Ureter (tissue), 1 donor: ENCODE data around the gene TYK2. TPM values are rescaled to one million over a fixed set of nuclear protein-coding genes. Genes with fewer than 3 reads are reported as not detected.

Experiments
- DNase-seq: peaks from one replicate; pipeline ENCODE4 v3.0.0-alpha.2; 2020; ENCODE audit warnings: low spot score
- total RNA-seq: library from RNA; stranded (reverse); gene quantifications from one replicate; pipeline ENCODE4 v1.2.4, GENCODE V29; 2023
- donor health status: DM: yes; HTN: yes; CAD: no.

The TYK2 gene
- total RNA-seq, 1 donor from 2014 or later: 142 TPM

- DNase-seq: peak; percentile 95
Measured at GRCh38 chr19:10334588-10335351, 45.6 kb downstream of the TYK2 start.

GRCh38 chr19:10333758-10334587 lies 46.4 kb downstream of the TYK2 start:
- no peak for DNase-seq

DNA sequence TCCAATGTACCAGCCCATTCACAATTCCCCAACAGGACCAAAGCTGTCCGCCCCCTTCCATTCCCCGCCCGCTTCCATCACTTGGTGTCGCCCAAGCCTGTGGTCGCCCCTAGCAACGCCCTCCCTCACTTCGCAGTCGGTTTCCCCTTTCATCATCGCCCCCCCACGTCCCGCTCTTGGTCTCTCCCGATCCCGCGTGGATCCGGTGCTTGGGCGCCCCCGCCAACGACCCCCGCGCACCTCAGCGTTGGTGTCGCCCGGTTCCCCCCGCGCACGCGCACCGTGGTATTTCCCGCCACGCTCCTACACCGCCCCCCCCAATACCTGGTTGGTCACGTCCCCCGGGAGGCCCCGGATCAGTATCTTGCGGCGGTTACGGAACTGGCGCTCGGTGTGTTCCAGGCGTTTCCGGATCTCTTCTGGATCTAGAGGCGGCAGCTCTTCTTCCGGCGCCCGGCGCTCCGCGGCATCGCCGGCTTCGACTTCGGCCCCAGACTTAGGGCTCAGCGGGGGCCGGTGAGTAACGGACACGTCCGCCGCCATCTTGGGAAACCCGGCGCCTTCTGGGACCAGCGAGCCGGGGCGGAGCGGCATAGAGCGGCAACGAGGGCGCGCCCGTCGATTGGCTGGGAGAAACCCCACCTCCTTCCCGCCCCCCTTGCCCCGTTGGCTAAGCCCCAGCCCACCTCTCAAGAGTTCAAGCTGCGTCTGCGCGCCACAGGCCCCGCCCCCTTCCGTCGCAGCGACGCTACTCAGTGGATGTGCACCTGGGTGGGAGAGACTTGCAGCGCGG lies 47.2 kb downstream of the TYK2 start, which contains the start of gene RAVER1:
TSS of gene RAVER1 (minus strand) at position 565 of the 793 bp plus-strand sequence. CDS start at position 543, 22 bp downstream.
- DNase-seq: peak; percentile 98

DNA sequence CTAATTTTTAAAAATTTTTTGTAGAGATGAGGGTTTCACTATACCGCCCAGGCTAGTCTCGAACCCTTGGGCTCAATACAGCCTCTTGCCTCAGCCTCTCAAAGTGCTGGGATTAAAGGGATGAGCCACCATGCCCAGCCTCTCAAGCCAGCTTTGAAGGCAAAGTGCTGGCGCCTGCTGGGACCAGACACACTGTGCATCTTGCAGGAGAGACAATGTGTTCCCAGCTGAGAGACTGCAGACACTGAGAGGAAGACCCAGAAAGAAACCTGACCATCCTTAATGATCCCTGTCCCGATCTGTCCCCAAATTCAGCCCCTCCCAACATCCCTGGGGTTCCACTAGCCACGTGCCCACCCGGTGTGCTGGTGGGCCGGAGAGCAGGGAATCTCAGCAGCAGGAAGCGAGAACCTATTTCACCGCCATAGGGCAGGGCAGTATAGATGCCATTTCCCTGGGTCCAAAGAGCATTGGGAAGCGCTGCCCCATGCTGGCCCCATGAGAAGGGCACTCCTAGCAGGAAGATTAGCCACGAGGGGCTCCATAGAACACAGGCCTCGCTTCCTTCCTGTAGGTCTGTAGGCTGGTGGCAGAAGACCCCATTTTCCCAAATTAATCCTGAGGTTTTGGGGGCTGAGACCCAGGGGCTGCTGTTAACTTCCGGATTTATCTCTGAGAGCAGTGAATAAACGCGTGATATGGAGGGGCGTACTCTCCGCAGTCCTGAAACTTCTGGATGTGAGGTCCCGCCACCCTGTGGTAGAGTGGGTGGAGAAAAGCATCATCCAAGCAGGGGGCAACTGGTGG lies 48.0 kb downstream of the TYK2 start:
- no peak for DNase-seq

GRCh38 chr19:10329555-10329954 lies 50.8 kb downstream of the TYK2 start:
- no peak for DNase-seq

- no peak for DNase-seq
Measured at GRCh38 chr19:10328558-10329429, 51.6 kb downstream of the TYK2 start.

DNA sequence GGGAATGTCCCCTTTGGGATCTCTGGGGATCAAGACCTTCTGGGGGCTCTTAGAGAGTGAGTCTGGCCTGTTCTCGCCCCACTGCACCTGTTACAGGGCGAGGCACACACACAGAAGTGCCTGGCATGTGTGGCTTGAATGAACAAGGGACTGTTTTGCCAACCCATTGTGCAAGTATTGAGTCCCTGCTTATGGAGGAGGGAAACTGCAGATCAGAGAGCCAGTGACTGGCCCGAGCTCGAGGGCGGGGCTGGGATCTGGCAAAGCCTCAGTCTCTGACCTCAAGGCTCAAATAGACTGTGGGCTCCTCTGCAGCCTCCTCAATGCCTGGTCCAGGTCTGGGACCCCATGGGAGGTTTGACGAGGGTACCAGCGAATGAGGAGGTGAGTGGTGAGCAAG lies 52.6 kb downstream of the TYK2 start:
- no peak for DNase-seq

DNA sequence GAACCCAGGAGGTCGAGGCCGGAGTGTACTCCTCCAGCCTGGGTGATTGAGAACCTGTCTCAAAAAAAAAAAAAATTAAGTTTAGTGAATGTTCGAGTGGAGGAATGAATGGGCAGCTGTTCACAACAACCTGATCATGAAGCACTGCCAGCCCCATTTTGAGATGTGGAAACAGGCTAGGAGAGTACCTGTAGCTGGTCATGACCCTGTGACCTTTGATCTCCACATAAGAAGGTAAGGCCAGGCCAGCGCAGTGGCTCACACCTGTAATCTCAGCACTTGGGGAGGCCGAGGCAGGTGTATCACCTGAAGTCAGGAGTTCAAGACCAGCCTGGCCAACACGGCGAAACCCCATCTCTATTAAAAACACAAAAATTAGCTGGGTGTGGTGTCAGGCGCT lies 54.6 kb downstream of the TYK2 start:
- no peak for DNase-seq

- DNase-seq: no peak
Measured at GRCh38 chr19:10321874-10322835, 58.2 kb downstream of the TYK2 start.

DNA sequence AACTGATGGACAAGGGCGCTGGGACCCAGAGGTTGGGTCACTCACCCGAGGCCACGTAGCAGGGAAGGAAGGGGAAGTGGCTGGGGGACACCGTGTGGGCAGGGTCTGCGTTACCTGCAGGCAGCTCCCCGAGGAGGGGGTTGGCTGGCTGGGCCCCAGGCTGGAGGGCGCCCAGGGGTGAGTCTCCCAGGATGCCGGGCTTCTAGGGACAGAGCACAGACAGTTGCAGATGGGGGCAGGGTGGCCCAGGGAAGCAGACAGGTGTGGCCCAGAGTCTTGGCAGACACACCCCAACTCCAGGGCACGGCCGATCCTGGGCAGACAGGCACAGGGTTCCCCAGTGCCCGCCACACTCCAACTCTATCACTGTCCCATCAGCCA lies 59.0 kb downstream of the TYK2 start:
- no peak for DNase-seq

GRCh38 chr19:10320602-10321416 lies 59.6 kb downstream of the TYK2 start:
- no peak for DNase-seq

GRCh38 chr19:10318807-10319682 lies 61.3 kb downstream of the TYK2 start:
- DNase-seq: no peak

DNA sequence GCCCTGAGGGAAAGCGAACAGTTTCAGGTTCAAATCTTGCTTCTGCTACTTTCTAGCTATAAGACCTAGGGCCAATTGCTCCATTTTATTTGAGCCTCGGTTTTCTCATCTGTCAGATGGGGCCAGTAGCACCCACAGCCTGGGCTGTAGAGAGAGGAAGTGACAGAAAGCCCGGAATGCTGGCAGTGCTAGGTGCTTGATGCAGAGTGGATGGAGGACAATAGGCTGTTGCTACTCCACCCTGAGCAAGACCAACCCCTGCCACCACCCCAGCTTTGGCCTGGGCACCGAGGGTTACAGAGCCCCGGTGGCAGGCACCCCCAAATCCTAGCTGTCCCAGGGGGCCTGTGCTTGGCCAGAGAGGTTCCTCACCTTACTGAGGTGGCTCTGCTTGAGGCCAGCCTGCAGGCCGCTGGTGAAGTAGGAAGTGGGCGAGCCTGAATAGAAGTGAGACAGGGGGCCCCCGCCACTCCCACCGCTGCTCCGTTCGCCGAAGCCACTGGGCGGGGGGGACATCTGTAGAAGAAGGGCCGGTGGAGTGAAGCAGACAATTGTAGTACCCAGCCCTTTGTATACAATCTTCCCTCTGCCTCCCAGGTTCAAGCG lies 62.4 kb downstream of the TYK2 start:
- DNase-seq: no peak

GRCh38 chr19:10317045-10317856 lies 63.1 kb downstream of the TYK2 start:
- no peak for DNase-seq

GRCh38 chr19:10316229-10317044 lies 63.9 kb downstream of the TYK2 start:
- DNase-seq: no peak
